GM06990 (cell line): Measurements from ENCODE around the gene SUPT20HL2.

Experiments used
- DNase-seq: peaks from one replicate; pipeline ENCODE4 v3.0.0-alpha.2; 2011; ENCODE audit not compliant: insufficient read length; ENCODE audit errors: extremely low read depth
- H3K27me3 ChIP-seq: replicated peaks from 2 replicates; pipeline ENCODE4 v1.6.0; 2011; ENCODE audit warnings: low read length; ENCODE audit not compliant: control insufficient read depth, insufficient read depth
- H3K36me3 ChIP-seq: 2 replicates; pipeline ENCODE4 v1.5.1; 2011; ENCODE audit warnings: low read length; ENCODE audit not compliant: control insufficient read depth, insufficient read depth
- H3K4me3 ChIP-seq: replicated peaks from 2 replicates; pipeline ENCODE4 v1.5.1; 2011; ENCODE audit warnings: low read depth, mild to moderate bottlenecking, control low read depth, low read length
- TF ChIP-seq, protein P1 (sequence below): IDR thresholded peaks from 2 replicates; pipeline ENCODE4 v1.5.1; 2011; ENCODE audit warnings: low read length, control low read depth, mild to moderate bottlenecking, inconsistent platforms; ENCODE audit not compliant: insufficient read depth, poor library complexity, severe bottlenecking

Gene SUPT20HL2

GRCh38 chrX:24301806-24302205 is 12.1 kb downstream of the SUPT20HL2 start:
- Histone ChIP-seq H3K27me3 (no peaks in the 10 kb centered on the region), H3K36me3 (no peaks in the 10 kb centered on the region), H3K4me3 (no peak overlapping the region)
- TF ChIP-seq, protein P1, sequence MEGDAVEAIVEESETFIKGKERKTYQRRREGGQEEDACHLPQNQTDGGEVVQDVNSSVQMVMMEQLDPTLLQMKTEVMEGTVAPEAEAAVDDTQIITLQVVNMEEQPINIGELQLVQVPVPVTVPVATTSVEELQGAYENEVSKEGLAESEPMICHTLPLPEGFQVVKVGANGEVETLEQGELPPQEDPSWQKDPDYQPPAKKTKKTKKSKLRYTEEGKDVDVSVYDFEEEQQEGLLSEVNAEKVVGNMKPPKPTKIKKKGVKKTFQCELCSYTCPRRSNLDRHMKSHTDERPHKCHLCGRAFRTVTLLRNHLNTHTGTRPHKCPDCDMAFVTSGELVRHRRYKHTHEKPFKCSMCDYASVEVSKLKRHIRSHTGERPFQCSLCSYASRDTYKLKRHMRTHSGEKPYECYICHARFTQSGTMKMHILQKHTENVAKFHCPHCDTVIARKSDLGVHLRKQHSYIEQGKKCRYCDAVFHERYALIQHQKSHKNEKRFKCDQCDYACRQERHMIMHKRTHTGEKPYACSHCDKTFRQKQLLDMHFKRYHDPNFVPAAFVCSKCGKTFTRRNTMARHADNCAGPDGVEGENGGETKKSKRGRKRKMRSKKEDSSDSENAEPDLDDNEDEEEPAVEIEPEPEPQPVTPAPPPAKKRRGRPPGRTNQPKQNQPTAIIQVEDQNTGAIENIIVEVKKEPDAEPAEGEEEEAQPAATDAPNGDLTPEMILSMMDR, result no peak
- DNase-seq, result no peak

DNA sequence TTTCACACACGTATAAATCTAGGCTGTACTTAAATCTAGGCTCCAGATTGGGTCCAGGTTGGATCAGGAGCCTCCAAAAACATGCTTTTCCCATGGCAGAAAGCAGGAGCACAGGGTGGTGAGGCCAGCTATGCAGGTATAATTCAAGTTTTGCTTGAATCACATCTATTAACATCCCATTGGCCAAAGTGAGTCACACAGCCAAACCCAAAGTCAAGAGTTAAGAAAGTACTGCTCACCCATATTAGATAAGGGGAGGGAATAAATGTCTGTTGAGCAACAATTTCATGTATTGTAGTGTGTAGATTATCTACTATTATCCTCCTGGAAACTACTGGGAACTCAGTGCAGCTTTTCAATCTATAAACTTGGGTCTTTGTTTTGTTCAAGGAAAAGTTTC is 12.8 kb downstream of the SUPT20HL2 start:
- H3K4me3 ChIP-seq, result no peak overlapping the region
- H3K36me3 ChIP-seq, result no peaks in the 10 kb centered on the region
- TF ChIP-seq, protein P1, result no peak
- DNase-seq, result no peak
- H3K27me3 ChIP-seq, result no peaks in the 10 kb centered on the region

GRCh38 chrX:24298191-24298590 is 15.7 kb downstream of the SUPT20HL2 start:
- H3K4me3 ChIP-seq, result no peak overlapping the region
- DNase-seq, result no peak
- TF ChIP-seq, protein P1, result no peak
- no peaks in the 10 kb centered on the region for H3K27me3 ChIP-seq
- H3K36me3 ChIP-seq, result no peaks in the 10 kb centered on the region

- DNase-seq, result no peak
- H3K4me3 ChIP-seq, result no peak overlapping the region
- TF ChIP-seq, protein P1, result peak; percentile 28
- H3K36me3 ChIP-seq, result no peaks in the 10 kb centered on the region
- H3K27me3 ChIP-seq, result no peaks in the 10 kb centered on the region; the same call in 1 of the 2 replicates
Observed at GRCh38 chrX:24294619-24295018, 19.2 kb downstream of the SUPT20HL2 start.

DNA sequence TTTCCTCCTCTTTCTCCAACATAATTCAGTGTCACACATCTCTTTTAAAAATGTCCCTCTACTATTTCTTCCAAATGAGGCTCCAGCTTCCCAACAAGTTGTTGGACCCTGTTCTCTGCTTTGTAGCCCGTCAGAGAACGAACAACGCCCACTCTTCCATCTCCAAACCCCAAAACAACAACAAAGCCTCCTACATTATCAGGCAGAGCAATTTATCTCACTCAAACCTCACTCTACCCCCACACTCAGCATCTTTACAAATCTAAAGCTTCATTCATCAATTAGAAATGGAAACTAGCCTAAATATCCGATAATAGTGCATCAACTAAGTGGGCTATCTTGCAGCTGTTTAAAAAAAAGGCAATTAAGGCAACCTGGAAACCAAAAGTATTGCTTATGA is 20.5 kb downstream of the SUPT20HL2 start:
- TF ChIP-seq, protein P1, result no peak
- H3K27me3 ChIP-seq, result no peaks in the 10 kb centered on the region; the same call in 1 of the 2 replicates

DNA sequence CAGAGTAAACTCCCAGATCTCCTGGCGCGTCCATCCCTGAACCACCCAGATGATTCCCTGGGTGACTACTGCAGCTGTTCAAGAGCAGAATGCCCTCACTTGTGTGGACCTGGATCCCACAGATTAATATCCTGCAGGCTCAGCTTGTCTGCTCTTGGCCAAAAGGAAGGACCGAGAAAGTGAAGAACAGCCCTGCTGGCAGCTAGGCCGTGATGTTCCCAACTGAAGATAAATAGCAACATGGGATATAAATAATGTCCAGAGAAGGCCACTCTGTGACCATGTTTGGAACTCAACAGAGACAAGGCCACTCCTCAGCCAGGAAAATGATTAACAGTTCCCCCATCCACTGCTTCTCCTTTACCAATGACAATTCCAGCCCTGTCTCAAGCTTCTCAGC is 21.5 kb downstream of the SUPT20HL2 start:
- Histone ChIP-seq H3K4me3 (no peak overlapping the region), H3K36me3 (no peaks in the 10 kb centered on the region), H3K27me3 (no peaks in the 10 kb centered on the region; the same call in 1 of the 2 replicates)
- DNase-seq, result no peak
- TF ChIP-seq, protein P1, result no peak

More for the DNA sequence above, 20.5 kb downstream of the SUPT20HL2 start:
- DNase-seq, result no peak
- no peak overlapping the region for H3K4me3 ChIP-seq
- H3K36me3 ChIP-seq, result no peaks in the 10 kb centered on the region
